GM12878 (cell line): ENCODE measurements around the gene DCTPP1.

Source experiments
- CTCF ChIP-seq, 3 experiments: IDR thresholded peaks in 2 of 3; conservative IDR thresholded peaks in 1 of 3; 2 replicates each; pipeline ENCODE4 v1.5.1; 2011; ENCODE audit warnings: low read depth in 3 of 3, low read length in 3 of 3, mild to moderate bottlenecking in 3 of 3, control low read depth in 2 of 3, moderate library complexity in 2 of 3, inconsistent platforms in 1 of 3, mixed read lengths in 1 of 3; ENCODE audit not compliant: control insufficient read depth in 2 of 3, insufficient read depth in 1 of 3; ENCODE audit errors: extremely low read depth in 1 of 3
- MAX ChIP-seq: IDR thresholded peaks from 2 replicates; pipeline ENCODE4 v1.6.1; 2012; ENCODE audit warnings: low read depth, low read length, improper control_type of control experiment
- MEF2A ChIP-seq: IDR thresholded peaks from 2 replicates; pipeline ENCODE4 v1.6.1; 2011; ENCODE audit warnings: low read depth, mild to moderate bottlenecking, low read length, moderate library complexity; ENCODE audit not compliant: insufficient read depth

- no peak for TF ChIP-seq CTCF (IDR thresholded peaks at IDR 0.05 in 2 of 3, conservative IDR thresholded peaks at IDR 0.05 in 1 of 3; ENCODE audit: control insufficient read depth in 2 of 3, extremely low read depth in 1 of 3, insufficient read depth in 1 of 3, low read depth in 3 of 3, low read length in 3 of 3)
- TF ChIP-seq MEF2A, result no peak
- no peak for TF ChIP-seq MAX
Measured at GRCh38 chr16:30474684-30475083, 44.9 kb upstream of the DCTPP1 start.
